WTC11 (cell line): ENCODE measurements around the gene VAT1. TPM values are rescaled to one million over a fixed set of nuclear protein-coding genes. Genes with fewer than 3 reads are reported as not detected.

Experiments
- ATAC-seq: fragments of 200-7000 bp; cut with Tn5 transposase; 2 replicates; pipeline ENCODE4 v1.10.0; 2021; ENCODE audit warnings: mild to moderate bottlenecking, moderate library complexity
- CTCF ChIA-PET: fragments of 300-600 bp; sonication (Branson Sonifier 250); formaldehyde crosslinking; loops from one replicate; lab custom pipeline; 2021; ENCODE audit warnings: antibody characterized with exemption; lab: Charles Lee
- POLR2A ChIA-PET: fragments of 350-600 bp; sonication (Branson Sonifier 250); formaldehyde crosslinking; loops from one replicate; lab custom pipeline; 2021; ENCODE audit warnings: antibody characterized with exemption; lab: Charles Lee
- DNase-seq: peaks from one replicate; pipeline ENCODE4 v3.0.0; 2021; ENCODE audit warnings: low spot score
- H3K27ac Mint-ChIP-seq: 2 replicates; pipeline ENCODE4 v1.8.0; 2021; ENCODE audit warnings: mixed read lengths
- H3K27me3 Mint-ChIP-seq: 2 replicates; pipeline ENCODE4 v1.8.0; 2021; ENCODE audit warnings: low read depth, mild to moderate bottlenecking, moderate library complexity, mixed read lengths
- H3K36me3 Mint-ChIP-seq: 2 replicates; pipeline ENCODE4 v1.8.0; 2021; ENCODE audit warnings: mixed read lengths
- H3K4me1 Mint-ChIP-seq: 2 replicates; pipeline ENCODE4 v1.8.0; 2022; ENCODE audit warnings: mixed read lengths
- H3K4me3 Mint-ChIP-seq: 2 replicates; pipeline ENCODE4 v1.8.0; 2021; ENCODE audit warnings: mild to moderate bottlenecking, moderate library complexity, mixed read lengths
- H3K9me3 Mint-ChIP-seq: 2 replicates; pipeline ENCODE4 v1.8.0; 2021; ENCODE audit warnings: mixed read lengths
- ATF1 ChIP-seq: sonication (generic); formaldehyde crosslinking; IDR thresholded peaks from 2 replicates; pipeline ENCODE4 v1.8.1; 2023; ENCODE audit warnings: mild to moderate bottlenecking, moderate library complexity, missing genetic modification reagents
- CTCF ChIP-seq: fragments of 200-600 bp; IDR thresholded peaks from 2 replicates; pipeline ENCODE4 v1.8.0; 2022; ENCODE audit warnings: antibody characterized with exemption
- FOXK1 ChIP-seq: sonication (generic); formaldehyde crosslinking; IDR thresholded peaks from 2 replicates; pipeline ENCODE4 v1.8.0; 2022; ENCODE audit warnings: mild to moderate bottlenecking, moderate library complexity, missing genetic modification reagents
- GABPB1 ChIP-seq: sonication (generic); formaldehyde crosslinking; IDR thresholded peaks from 2 replicates; pipeline ENCODE4 v1.8.1; 2023; ENCODE audit warnings: mild to moderate bottlenecking, missing genetic modification reagents
- GTF2I ChIP-seq: fragments of 250-450 bp; sonication (Bioruptor Pico); conservative IDR thresholded peaks from 2 replicates; pipeline ENCODE4 v1.4.0; 2021; ENCODE audit warnings: mild to moderate bottlenecking
- NR1H2 ChIP-seq: sonication (generic); formaldehyde crosslinking; IDR thresholded peaks from 2 replicates; pipeline ENCODE4 v1.9.0; 2021; ENCODE audit warnings: mild to moderate bottlenecking, moderate library complexity, missing genetic modification reagents
- PRRX2 ChIP-seq: fragments of 250-450 bp; sonication (Bioruptor Pico); IDR thresholded peaks from 2 replicates; pipeline ENCODE4 v1.8.0; 2021; ENCODE audit warnings: mild to moderate bottlenecking
- USF1 ChIP-seq: sonication (generic); formaldehyde crosslinking; IDR thresholded peaks from 2 replicates; pipeline ENCODE4 v1.8.0; 2022; ENCODE audit warnings: mild to moderate bottlenecking, missing genetic modification reagents
- USF2 ChIP-seq: sonication (generic); formaldehyde crosslinking; IDR thresholded peaks from 2 replicates; pipeline ENCODE4 v1.8.1; 2023; ENCODE audit warnings: mild to moderate bottlenecking, missing genetic modification reagents, moderate library complexity
- ZNF317 ChIP-seq: sonication (generic); formaldehyde crosslinking; IDR thresholded peaks from 2 replicates; pipeline ENCODE4 v1.8.1; 2023; ENCODE audit warnings: low read depth, mild to moderate bottlenecking, moderate library complexity, missing genetic modification reagents, borderline replicate concordance
- total RNA-seq: library from RNA; stranded (reverse); gene quantifications from 3 replicates; pipeline ENCODE4 v1.2.3, GENCODE V29; 2021
- TF ChIP-seq, protein P1 (sequence below): sonication (generic); formaldehyde crosslinking; IDR thresholded peaks from 2 replicates; pipeline ENCODE4 v1.8.0; 2023; ENCODE audit warnings: mild to moderate bottlenecking, missing genetic modification reagents
- TF ChIP-seq, protein P2 (sequence below): sonication (generic); formaldehyde crosslinking; IDR thresholded peaks from 2 replicates; pipeline ENCODE4 v1.8.1; 2023; ENCODE audit warnings: mild to moderate bottlenecking, moderate library complexity, missing genetic modification reagents
- TF ChIP-seq, protein P3 (sequence below): sonication (generic); formaldehyde crosslinking; IDR thresholded peaks from 2 replicates; pipeline ENCODE4 v1.8.1; 2023; ENCODE audit warnings: mild to moderate bottlenecking, missing genetic modification reagents, moderate library complexity

VAT1 gene
- total RNA-seq, 1 experiment from 2014 or later, result 298 TPM

DNA sequence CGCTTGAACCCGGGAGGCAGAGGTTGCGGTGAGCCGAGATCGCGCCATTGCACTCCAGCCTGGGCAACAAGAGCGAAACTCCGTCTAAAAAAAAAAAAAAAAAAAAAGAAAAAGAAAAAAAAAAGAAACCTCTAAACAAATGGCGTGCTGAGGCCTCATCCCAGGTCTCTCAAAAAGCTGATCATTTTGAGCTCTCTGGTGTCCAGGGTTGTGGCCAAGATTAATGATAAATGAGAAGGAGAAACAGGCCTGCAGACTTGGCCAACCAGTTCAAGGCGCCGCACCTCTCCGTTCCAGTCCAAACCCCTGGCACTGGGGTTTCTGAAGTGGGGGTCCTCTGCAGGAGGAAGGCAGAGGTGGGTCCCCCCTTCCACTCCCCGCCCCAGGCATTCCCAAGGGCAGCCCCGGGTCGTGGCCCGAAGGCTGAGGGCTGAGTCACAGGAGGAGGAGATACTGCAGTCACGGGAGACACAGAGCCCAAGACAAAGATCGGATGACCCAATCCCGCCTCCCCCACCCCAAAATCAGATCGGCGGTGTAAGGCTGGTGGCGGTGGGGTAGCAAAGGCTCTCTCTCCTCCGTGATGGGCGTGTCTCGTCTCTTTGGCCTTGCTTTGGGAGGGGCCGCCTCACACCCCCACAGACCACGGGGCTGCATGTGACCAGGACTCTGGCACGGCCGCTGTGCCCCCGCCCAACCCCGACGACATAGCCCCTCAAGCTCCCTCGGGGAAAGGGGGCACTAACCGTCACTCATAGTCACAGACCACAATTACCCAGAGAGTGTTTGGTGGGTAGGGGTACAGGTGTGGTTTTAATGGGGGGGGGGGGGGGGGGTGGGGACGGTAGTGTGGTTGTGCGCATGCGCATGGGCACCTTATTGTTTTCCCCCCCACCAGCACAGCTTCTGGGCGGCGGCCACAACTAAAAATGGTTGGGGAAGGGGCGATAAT, 1.1 kb downstream of the VAT1 start (continued):
- peak; percentile 65 for TF ChIP-seq USF2 (CRISPR knock-in tag)
- TF ChIP-seq, protein P1, sequence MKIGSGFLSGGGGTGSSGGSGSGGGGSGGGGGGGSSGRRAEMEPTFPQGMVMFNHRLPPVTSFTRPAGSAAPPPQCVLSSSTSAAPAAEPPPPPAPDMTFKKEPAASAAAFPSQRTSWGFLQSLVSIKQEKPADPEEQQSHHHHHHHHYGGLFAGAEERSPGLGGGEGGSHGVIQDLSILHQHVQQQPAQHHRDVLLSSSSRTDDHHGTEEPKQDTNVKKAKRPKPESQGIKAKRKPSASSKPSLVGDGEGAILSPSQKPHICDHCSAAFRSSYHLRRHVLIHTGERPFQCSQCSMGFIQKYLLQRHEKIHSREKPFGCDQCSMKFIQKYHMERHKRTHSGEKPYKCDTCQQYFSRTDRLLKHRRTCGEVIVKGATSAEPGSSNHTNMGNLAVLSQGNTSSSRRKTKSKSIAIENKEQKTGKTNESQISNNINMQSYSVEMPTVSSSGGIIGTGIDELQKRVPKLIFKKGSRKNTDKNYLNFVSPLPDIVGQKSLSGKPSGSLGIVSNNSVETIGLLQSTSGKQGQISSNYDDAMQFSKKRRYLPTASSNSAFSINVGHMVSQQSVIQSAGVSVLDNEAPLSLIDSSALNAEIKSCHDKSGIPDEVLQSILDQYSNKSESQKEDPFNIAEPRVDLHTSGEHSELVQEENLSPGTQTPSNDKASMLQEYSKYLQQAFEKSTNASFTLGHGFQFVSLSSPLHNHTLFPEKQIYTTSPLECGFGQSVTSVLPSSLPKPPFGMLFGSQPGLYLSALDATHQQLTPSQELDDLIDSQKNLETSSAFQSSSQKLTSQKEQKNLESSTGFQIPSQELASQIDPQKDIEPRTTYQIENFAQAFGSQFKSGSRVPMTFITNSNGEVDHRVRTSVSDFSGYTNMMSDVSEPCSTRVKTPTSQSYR (CRISPR knock-in tag), result no peak

- no peaks in the 10 kb centered on the region for H3K9me3 Mint-ChIP-seq
- 0 out of 2 replicates have a peak overlapping the region, but pooled peaks have one; percentile 35 for H3K27ac Mint-ChIP-seq
- peaks cover 20% of the 10 kb centered on the region for H3K36me3 Mint-ChIP-seq
- no peak for DNase-seq
- no peak for ATAC-seq
- H3K4me3 Mint-ChIP-seq, result peak overlapping the region; percentile 94
- ChIA-PET POLR2A (interaction anchor here (0.7 to 1.1 kb wide), 2 partner anchors 12 to 337 kb away, joined by 3 read pairs; no protein-coding TSS in a partner anchor), CTCF (interaction anchor here (1.0 to 1.6 kb wide), 2 partner anchors 22 to 192 kb away, joined by 5 to 6 read pairs; partner anchors contain the start of genes RPL27 and TMEM106A)
- peaks cover 26% of the 10 kb centered on the region for H3K4me1 Mint-ChIP-seq
- TF ChIP-seq ZNF317 (CRISPR knock-in tag) (no peak), USF2 (CRISPR knock-in tag) (no peak), GABPB1 (CRISPR knock-in tag) (peak; percentile 85)
- TF ChIP-seq, protein P2, sequence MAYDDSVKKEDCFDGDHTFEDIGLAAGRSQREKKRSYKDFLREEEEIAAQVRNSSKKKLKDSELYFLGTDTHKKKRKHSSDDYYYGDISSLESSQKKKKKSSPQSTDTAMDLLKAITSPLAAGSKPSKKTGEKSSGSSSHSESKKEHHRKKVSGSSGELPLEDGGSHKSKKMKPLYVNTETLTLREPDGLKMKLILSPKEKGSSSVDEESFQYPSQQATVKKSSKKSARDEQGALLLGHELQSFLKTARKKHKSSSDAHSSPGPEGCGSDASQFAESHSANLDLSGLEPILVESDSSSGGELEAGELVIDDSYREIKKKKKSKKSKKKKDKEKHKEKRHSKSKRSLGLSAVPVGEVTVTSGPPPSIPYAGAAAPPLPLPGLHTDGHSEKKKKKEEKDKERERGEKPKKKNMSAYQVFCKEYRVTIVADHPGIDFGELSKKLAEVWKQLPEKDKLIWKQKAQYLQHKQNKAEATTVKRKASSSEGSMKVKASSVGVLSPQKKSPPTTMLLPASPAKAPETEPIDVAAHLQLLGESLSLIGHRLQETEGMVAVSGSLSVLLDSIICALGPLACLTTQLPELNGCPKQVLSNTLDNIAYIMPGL (CRISPR knock-in tag), result no peak
- TF ChIP-seq, protein P3, sequence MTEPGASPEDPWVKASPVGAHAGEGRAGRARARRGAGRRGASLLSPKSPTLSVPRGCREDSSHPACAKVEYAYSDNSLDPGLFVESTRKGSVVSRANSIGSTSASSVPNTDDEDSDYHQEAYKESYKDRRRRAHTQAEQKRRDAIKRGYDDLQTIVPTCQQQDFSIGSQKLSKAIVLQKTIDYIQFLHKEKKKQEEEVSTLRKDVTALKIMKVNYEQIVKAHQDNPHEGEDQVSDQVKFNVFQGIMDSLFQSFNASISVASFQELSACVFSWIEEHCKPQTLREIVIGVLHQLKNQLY (CRISPR knock-in tag), result no peak
- TF ChIP-seq, all 79 proteins: peak for 1
- H3K27me3 Mint-ChIP-seq, result no peaks in the 10 kb centered on the region
Measured at GRCh38 chr17:43020030-43020621, 2.1 kb downstream of the VAT1 start.

DNA sequence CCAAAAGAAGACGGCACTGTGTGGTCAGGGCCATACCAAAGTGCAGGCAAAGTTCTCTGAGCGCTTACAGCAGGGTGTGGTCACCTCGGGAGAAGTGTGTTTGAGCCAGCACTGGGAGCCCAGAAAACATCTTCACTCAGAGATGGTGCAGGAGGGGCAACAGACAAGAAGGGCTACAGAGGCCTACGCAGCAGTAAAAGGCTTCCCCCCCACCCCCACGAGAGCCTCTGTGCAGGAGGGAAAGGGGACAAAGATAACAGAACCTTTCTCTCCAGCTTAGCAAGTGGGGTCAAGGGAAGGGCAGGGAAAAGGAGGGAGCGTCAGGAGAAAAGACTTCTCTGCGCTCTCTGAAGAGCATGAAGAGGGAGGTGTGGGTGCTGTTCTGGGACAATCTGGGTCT, 2.8 kb downstream of the VAT1 start:
- no peaks in the 10 kb centered on the region for H3K27me3 Mint-ChIP-seq
- ChIA-PET CTCF (interaction anchor here (1.0 kb wide), 1 partner anchor 21 kb away, joined by 5 read pairs; the partner anchor contains the start of gene RPL27), POLR2A (no interaction called here)
- H3K27ac Mint-ChIP-seq, result 0 out of 2 replicates have a peak overlapping the region, but pooled peaks have one; percentile 8
- no peaks in the 10 kb centered on the region for H3K9me3 Mint-ChIP-seq
- H3K4me3 Mint-ChIP-seq, result peak overlapping the region; percentile 94
- peaks cover 25% of the 10 kb centered on the region for H3K36me3 Mint-ChIP-seq
- peaks cover 33% of the 10 kb centered on the region for H3K4me1 Mint-ChIP-seq
- TF ChIP-seq GTF2I (CRISPR knock-in tag) (no peak), PRRX2 (no peak), NR1H2 (CRISPR knock-in tag) (no peak), USF1 (CRISPR knock-in tag) (no peak), FOXK1 (CRISPR knock-in tag) (no peak), USF2 (CRISPR knock-in tag) (no peak), ATF1 (CRISPR knock-in tag) (no peak), CTCF (no peak)
- TF ChIP-seq, all 79 proteins: peak for 0
- DNase-seq, result no peak
- ATAC-seq, result no peak
